GM18498 (cell line): ENCODE measurements around the gene GAP43.

Experiments used
- ATAC-seq: cut with Tn5 transposase; IDR thresholded peaks from one replicate; pipeline ENCODE4 v1.9.1; 2021; ENCODE audit warnings: mild to moderate bottlenecking, moderate library complexity; ENCODE audit not compliant: unreplicated experiment

Gene GAP43

GRCh38 chr3:115623044-115623868 is at the start of gene GAP43:
Gene GAP43 (plus strand): TSS chr3:115623510. CDS start chr3:115623690, 180 bp downstream.
- no peak for ATAC-seq

GRCh38 chr3:115576325-115576875 is 46.9 kb upstream of the GAP43 start:
- no peak for ATAC-seq

DNA sequence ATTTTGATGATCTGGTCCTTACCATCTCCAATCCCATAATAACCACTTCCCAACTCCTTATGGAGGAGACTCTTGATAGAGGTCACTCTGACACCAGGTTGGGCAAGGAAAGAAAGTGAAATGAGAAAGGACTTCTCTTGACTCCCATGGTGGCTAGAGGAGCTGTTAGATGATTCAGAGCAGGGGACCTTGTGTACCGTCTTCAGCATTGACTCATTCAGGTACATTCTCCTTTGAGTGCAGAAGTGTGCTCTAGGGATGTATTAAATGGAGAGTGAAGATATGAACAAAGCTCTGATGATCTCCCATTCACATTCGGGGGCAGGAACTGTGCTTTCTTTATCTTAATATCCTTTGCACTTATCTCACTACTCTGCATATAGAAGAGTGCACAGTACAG is 46.3 kb upstream of the GAP43 start:
- ATAC-seq, result no peak

DNA sequence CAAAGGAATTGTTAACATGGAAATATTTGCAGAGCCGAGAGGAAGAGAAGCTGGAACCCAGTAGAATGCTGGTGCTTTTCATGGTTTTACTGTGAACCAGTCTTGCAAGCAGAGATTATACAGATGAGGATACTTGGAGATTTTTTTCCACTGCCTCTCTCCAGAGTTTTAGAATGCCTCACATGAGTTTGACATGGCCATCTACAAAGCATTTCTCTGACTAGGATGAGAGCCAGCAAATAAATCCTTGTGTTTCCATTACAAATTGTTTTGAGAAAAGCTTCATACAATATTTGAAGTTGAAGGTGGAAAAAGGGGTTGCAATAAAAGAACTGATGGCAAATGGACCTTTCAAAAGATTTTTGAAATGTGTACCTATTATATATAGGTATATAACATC is 45.0 kb upstream of the GAP43 start:
- no peak for ATAC-seq

- ATAC-seq, result no peak
These were observed 42.7 kb upstream of the GAP43 start for GRCh38 chr3:115580566-115580965.

DNA sequence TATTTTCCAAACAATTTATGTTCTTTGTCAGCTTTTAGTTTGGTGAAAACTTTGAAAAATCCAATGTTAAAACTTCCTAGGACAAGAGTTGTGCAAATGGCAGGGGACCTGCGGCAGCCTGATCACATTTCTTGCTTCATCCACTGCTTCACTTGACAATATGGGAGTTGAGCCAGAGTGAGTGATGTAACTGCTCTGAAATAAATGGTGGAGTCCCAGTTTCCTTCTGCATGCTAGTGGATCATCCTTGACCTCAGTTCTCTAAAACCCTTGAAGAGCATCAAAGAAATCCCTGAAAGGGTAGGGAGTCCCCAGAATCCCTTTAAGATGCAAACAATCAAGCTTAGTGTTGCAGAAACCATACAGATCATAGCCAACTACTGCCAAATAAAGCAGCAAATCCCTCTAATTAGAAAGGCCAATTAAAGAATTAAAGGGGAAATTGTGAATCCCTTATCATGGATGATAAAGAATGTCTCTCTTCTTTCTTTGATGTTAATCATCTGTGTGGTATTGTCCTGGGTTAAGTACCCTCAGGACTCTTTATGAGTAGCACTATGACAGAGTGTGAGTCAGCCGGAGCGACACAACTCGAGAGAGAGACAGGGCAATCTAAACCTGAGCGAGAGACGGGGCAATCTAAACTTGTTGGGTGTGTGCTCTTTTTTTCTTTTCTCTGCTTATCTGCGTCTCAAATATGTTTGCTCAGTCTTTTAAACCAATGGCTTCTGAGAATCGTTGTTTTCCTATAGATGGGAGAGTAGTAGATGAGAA is 41.8 kb upstream of the GAP43 start:
- ATAC-seq, result no peak

- ATAC-seq, result no peak
These were observed 34.9 kb upstream of the GAP43 start for GRCh38 chr3:115588201-115589115.

DNA sequence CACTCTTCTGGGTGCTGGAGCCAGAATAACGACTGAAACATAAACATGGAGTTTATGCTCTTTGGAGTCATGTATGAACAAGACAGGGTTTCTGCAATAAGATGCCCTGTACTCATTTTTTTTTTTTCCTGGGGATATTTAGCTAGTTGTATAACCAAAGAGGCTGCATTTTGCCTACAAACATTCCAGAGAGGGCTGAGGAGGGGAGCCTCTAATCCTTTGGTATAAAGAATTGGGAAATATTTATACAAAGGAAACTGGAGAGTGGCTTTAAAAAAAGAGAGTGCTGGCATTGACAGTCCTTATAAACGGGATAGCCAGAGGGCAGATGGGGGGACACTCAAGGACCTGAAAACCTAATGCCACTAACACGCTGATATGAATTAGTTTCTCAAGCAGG is 32.4 kb upstream of the GAP43 start:
- ATAC-seq, result no peak

- ATAC-seq, result no peak
These were observed 27.6 kb upstream of the GAP43 start for GRCh38 chr3:115595611-115596275.

DNA sequence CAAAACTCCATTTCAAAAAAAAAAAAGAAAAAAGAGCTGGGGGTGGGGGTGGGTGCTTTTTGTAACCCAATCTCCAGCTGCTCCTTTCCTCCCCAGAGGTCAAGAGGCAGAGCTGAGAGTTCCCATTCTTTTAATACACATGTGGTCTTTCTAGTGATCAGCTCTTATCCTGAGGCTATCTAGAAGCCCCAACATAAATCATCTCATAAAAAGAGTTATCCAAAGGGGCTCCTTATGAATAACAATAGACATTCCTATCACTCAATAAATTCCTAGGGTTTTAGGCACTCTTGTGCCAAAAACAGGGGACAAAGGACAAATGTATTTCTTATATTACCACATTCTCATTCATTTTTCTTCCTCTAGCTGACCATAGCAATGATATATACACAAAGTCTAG is 25.1 kb upstream of the GAP43 start:
- ATAC-seq, result no peak

DNA sequence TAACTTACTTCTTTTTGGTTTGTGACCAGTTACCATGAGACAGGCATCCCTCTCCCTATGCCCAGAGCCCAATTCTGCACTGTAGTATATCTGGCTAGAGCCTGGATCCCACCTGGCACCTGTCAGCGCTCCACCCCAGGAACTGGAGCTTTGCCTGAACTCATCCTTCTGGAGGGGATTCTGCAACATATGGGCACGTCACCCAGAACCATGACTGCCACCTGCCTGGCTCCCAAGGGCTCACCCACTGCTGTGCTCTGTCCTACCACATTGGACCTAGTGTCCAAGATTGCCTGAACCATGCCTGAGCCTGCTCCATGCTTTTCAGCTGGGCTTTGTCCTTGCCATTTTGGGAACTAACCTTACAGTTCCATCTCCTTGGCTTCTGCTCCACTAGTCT is 21.1 kb upstream of the GAP43 start:
- ATAC-seq, result no peak

DNA sequence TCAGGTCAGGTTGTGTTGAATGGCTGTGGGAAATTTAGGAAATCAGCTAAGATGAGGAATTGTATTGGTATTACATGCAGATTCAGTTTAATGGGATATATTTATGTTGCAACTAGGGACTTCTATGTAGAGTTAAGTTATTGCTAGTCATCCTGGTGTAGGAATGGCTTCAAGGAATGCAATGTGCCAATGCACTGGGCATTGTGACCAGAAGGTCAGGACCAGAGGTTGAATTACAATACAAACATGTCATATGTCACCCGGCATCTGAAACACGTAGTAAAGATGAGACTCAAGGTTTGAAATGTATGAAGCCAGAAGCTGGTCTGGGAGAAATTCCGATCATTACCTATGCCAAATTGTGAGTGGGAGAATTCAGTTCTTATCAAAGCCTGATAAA is 11.7 kb upstream of the GAP43 start:
- ATAC-seq, result no peak

- ATAC-seq, result no peak
These were observed 8.1 kb upstream of the GAP43 start for GRCh38 chr3:115615001-115615814.

- ATAC-seq, result no peak
These were observed 6.8 kb upstream of the GAP43 start for GRCh38 chr3:115616461-115616860.

- no peak for ATAC-seq
These were observed 5.7 kb upstream of the GAP43 start for GRCh38 chr3:115617591-115617990.

- ATAC-seq, result no peak
These were observed 875 bp downstream of the GAP43 start for GRCh38 chr3:115624029-115624741.

DNA sequence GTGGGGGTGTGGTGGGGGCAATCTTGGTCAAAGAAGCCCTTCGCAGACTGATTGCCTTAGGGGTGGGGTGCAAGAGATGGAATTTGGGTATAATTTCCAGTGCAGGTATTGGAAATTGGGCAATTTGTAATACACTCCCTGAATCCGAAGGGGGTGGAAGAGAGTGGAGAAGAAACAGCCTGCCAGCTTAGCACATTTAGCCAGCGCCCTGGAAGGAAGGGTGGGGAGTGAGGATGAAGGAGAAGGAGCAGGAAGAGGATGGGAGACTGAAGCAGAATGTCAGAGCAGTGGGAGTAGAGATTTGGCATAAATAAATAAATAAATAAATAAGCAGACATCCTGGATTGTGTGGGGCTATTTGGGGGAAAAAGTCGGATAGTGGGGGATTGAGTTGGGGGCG is 1.6 kb downstream of the GAP43 start:
- no peak for ATAC-seq

GRCh38 chr3:115626006-115626409 is 2.7 kb downstream of the GAP43 start:
- no peak for ATAC-seq

DNA sequence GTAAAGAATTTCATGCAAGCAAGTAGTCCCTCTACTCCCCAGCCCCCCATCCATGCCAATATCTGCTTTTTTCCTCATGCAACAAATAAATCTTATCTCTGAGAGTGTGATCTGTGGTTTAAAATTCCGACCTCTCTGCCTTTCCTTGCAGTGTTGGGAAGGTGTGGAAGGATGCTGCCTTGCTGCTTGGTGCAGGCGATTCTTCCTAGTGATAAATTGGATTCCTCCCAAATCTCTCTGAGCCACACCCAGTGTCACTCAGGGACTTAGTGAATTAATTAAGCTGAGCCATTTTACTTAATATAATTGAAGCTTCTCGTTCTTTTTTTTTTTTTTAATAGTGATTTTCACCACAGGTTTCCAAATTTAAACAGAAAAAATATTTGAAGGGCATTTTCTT is 3.4 kb downstream of the GAP43 start:
- no peak for ATAC-seq
